CD4-positive, alpha-beta T cell treated with Interleukin-2 at 100 ng/mL for 4 hours (primary cell): ENCODE results near the gene PRDM8.

Experiments used
- DNase-seq: peaks from one replicate; pipeline ENCODE4 v3.0.0-alpha.2; 2020; ENCODE audit warnings: low spot score

PRDM8 gene

GRCh38 chr4:80201252-80202151 lies 4.2 kb downstream of the PRDM8 start:
- DNase-seq = peak; percentile 80

DNA sequence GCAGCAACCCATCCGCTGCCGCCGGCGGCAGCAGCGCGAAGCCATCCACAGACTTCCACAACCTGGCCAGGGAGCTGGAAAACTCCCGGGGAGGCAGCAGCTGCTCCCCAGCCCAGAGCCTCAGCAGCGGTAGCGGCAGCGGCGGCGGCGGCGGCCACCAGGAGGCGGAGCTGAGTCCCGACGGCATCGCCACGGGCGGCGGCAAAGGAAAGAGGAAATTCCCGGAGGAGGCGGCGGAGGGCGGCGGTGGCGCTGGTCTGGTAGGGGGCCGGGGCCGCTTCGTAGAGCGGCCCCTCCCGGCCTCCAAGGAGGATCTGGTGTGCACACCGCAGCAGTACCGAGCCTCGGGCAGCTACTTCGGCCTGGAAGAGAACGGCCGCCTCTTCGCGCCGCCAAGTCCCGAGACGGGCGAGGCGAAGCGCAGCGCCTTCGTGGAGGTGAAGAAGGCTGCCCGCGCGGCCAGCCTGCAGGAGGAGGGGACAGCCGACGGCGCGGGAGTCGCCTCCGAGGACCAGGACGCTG lies 4.9 kb downstream of the PRDM8 start:
- DNase-seq = peak; percentile 81

DNA sequence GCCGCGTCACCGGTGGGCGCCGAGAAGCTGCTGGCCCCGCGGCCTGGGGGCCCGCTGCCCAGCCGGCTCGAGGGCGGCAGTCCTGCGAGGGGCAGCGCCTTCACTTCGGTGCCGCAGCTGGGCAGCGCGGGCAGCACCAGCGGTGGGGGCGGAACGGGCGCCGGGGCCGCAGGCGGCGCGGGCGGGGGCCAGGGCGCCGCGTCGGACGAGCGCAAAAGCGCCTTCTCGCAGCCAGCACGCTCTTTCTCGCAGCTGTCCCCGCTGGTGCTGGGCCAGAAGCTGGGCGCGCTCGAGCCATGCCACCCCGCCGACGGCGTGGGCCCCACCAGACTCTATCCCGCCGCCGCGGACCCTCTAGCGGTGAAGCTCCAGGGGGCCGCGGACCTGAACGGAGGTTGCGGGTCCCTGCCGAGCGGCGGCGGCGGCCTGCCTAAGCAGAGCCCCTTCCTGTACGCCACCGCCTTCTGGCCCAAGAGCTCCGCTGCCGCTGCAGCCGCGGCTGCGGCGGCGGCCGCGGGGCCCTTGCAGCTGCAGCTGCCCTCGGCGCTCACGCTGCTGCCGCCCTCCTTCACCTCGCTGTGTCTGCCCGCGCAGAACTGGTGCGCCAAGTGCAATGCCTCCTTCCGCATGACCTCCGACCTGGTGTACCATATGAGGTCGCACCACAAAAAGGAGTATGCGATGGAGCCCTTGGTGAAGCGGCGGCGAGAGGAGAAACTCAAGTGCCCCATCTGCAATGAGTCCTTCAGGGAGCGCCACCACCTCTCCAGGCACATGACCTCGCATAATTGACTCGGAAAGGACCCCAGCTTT lies 5.6 kb downstream of the PRDM8 start:
- DNase-seq = peak; percentile 65

DNA sequence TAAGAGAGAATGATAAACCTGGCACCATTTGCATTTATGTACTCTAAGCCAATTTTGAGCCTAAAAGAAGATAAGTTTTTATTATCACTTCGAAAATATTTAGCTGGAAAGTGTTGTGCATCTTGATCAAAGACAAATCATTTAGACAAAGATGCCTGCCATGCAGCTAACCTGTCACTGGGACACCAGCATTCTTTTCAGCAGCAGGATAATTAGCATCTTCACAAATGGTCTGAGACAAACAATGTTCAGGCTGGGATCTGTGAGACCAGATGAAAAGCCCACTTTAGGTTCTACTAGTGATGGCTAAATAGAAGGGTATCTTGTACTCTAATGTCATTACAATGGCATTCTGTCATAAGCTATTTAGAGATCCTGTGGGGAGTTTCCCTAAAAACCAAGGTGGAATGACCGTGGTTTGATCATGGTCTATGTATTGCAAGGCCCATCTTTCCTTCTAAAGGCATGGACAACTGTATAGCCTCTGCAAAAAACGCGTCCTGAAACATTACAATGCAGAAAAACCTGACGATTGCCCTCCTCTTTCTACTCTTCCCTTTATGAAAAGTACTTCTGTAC lies 7.2 kb downstream of the PRDM8 start:
- no peak for DNase-seq

- no peak for DNase-seq
These were observed 8.8 kb downstream of the PRDM8 start for GRCh38 chr4:80206111-80206510.

GRCh38 chr4:80206521-80207171 lies 9.3 kb downstream of the PRDM8 start:
- no peak for DNase-seq

DNA sequence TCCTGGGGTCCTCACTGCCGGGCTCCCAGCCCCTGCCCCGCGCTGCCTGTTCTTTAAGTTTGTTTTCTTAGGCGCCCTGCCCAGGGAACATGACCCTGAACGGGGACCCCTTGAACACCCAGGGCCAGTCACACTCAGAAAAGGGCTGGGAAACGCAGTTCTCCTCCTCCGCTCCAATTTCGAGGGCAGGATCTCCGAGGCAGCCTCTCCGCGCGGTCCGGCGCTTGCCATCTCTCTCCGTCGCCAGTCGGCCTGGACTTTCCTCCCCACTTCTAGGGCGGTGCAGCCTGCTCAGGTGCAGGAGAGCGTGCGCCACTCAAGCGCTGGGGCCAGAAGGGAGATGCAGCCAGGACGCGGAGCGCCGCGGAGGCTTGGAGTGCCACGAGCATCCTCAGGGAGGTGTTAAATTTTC lies 9.9 kb downstream of the PRDM8 start:
- no peak for DNase-seq

DNA sequence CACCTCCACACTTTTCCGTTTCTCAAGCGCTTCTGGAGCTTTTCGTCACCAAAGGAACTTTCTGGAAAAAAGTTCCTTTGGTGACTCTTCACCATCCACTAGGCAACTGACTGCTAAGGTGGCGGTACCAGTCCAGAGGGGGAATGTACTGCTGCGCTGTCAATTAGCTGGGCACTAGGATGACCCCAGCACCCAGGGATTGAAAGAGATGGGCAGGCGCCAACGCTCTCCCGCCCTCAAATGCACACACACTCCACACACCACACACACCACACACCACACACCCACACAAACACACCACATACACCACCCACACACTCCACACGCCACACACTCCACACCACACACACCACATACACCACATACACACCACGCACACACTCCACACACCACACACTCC lies 10.4 kb downstream of the PRDM8 start:
- DNase-seq = no peak

GRCh38 chr4:80208610-80209339 lies 11.5 kb downstream of the PRDM8 start:
- DNase-seq = no peak

GRCh38 chr4:80209340-80209701 lies 12.0 kb downstream of the PRDM8 start:
- DNase-seq = no peak

DNA sequence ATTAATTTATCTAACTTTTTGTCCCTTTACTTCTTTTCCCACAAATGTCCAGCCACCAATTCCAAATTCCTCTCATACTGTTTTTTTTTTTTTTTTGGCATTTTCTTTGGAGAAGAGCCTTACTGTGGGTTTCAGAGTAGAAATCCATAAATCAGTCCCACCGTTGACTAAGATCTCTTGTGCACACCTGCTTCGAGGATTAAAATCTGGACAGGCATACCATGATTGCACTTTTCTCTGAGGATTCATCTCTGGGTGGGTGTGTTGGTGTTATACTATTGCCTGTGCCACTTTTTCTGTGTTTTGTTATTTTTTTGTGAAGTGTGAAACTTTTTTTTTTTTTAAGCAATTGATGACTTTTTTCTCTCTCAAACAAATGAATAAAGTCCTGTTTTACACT lies 13.2 kb downstream of the PRDM8 start:
- DNase-seq = no peak

DNA sequence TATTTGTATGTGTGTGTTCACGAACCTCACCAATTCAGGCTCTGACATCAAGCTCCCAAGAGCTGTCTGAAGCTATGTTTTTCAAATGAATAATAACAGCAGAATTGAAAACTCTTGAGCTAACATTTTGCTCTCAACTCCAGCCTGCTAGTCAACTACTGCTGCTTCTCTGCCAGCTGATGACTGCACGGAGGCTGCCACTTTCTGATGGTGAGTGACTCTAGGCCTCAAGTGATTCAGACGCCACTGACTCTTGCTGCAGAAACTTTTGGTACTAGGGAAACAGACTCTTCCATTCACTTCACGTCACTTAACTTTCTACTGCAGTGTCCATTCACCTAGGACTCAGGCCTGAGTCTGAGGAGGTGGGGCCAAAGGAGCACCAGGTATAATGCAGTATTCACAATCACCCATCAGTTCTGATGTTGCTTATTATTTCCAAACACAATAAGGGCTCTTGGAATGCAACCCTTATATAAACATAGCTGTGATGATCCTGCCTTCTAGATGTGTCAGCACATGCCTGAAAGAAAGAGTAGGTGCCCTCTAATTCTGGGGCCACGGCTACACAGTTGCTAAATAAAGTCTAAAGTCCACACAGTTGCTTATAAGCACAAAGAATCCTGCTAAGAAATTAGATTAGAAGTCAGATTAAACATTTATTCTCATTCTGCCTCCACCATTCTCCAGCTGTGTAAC lies 16.0 kb downstream of the PRDM8 start:
- DNase-seq = no peak

DNA sequence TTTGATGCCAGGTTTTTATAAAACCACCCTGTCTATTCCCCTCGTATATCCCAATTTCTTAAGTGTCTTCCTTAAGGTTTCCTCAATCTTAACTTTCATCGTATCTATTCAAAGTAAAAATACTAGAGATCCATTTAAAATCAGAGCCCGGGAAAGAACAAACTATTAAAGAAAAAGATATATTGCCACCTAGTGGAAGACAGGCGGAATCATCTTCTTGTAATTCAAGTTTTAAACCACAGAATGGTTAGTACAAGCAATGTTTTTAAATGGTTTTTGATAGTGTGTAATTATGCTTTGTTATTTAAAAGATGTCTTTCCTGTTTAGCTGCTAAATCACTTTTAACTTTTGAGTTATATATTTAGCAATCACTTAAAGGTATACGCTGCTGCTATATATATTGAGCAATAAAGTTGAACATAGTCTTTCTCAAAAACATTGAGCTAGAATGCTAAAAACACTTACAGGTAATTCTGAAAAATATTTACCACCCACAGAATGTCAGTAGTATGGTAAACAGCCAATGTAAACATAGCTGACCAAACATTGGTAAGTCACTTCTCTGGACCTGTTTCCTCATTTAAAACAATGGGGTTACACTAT lies 18.2 kb downstream of the PRDM8 start:
- peak; percentile 52 for DNase-seq

DNA sequence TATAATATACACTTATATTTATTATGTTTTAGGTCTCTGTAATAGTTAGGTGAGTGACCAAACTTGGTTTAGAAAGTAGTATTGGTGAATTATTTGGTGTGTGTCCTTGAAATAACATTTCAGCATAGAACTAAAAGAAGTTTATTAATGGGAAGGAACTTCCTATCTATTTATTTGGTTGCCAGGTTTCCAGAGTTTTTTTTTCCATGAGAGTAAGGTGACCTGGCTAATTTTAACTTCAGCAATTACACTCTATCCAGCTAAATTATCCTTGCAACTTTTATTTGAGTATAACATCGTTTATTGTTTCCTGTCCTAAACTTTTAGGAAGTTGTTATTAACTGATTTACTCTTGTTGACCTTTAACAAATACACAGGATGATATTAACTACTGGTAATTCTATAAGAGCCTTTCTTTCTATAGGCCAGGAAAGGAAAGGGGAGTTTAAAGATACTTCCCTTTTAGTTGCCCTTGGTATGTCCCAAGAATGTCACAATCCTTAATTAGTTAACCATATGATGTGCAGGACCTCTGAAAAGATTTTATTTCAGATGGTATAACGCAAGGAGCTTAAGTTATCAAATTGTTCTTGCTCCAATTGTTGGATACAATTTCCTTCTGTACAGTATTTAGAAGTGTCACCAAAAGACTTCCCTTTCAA lies 18.9 kb downstream of the PRDM8 start:
- no peak for DNase-seq

GRCh38 chr4:80219301-80220025 lies 22.2 kb downstream of the PRDM8 start:
- no peak for DNase-seq

- no peak for DNase-seq
These were observed 23.4 kb downstream of the PRDM8 start for GRCh38 chr4:80220711-80221110.

DNA sequence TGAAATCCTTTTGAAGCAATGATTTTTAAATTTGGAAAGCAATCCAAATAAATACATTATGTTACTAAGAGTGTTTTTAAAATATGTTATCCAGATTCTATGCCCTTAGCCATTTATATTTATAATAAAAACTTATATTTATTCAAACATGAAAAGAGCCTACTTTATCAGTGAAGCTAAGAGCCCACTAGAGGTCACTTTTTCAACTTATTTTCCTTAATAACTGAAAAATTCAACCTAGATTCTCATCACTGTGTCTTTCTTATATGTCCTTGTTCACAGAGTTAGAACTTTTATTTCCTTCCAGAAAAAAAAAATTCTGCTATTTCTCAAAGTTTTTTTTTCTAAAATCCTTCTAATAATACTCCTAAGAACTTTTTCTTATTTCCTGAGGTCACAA lies 23.9 kb downstream of the PRDM8 start:
- DNase-seq = no peak

- DNase-seq = no peak
These were observed 28.3 kb downstream of the PRDM8 start for GRCh38 chr4:80225595-80225994.

GRCh38 chr4:80226094-80226493 lies 28.8 kb downstream of the PRDM8 start:
- DNase-seq = no peak
